HCT116 (cell line): ENCODE results near the gene SCFD2. TPM values are rescaled to one million over a fixed set of nuclear protein-coding genes. Genes with fewer than 3 reads are reported as not detected.

Experiments
- ATAC-seq: fragments of 200-7000 bp; cut with Tn5 transposase; 2 replicates; pipeline ENCODE4 v1.9.1; 2020; ENCODE audit warnings: mild to moderate bottlenecking, moderate library complexity
- BruUV-seq: library from RNA; stranded (reverse); fragments of 400-500 nt; replicated peaks from 2 replicates; lab custom pipeline; 2021; lab: Mats Ljungman, UMichigan
- CTCF ChIA-PET: fragments of 300-600 bp; sonication (Branson Sonifier 250); formaldehyde crosslinking; loops from one replicate; lab custom pipeline; 2021; ENCODE audit warnings: antibody characterized with exemption; lab: Charles Lee
- POLR2A ChIA-PET: fragments of 300-600, 350-600 bp; sonication (Branson Sonifier 250); formaldehyde crosslinking; loops from one replicate; lab custom pipeline; 2021; ENCODE audit warnings: antibody characterized with exemption; lab: Charles Lee
- RAD21 ChIA-PET, 2 experiments: fragments of 300-600 bp; sonication (Branson Sonifier 250); formaldehyde crosslinking; loops; one replicate each; lab custom pipeline; 2023; ENCODE audit warnings: low total read pairs in 2 of 2; ENCODE audit not compliant: uncharacterized antibody in 2 of 2, unreplicated experiment in 2 of 2, low non-redundant PET in 1 of 2; lab: Charles Lee
- DNase-seq: peaks from one replicate; pipeline ENCODE4 v3.0.0-alpha.2; 2010; ENCODE audit warnings: low read depth, low spot score
- H2AFZ ChIP-seq: fragments of 200-600 bp; shearing (Covaris generic), sonication (generic); 2 replicates; pipeline ENCODE4 v1.6.1; 2017; ENCODE audit warnings: low read depth, mixed run types, mixed read lengths, antibody characterized with exemption, low read length; ENCODE audit not compliant: poor library complexity, severe bottlenecking
- H3K27ac ChIP-seq: 2 replicates; pipeline ENCODE4 v1.5.1; 2012; ENCODE audit warnings: low read depth, low read length
- H3K27me3 ChIP-seq: fragments of 200-600 bp; sonication (generic); 2 replicates; pipeline ENCODE4 v1.6.1; 2016; ENCODE audit warnings: mixed run types, low read length, mixed read lengths; ENCODE audit not compliant: insufficient read depth
- H3K36me3 ChIP-seq, 2 experiments: fragments of 200-500 bp in 1 of 2; fragments of 200-600 bp in 1 of 2; sonication (Bioruptor generic) in 1 of 2; sonication (generic) in 1 of 2; 2 replicates each; pipeline versions ENCODE4 v1.5.1 to v1.6.1; 2014 to 2016; ENCODE audit warnings: low read length in 2 of 2, inconsistent platforms in 1 of 2, mixed read lengths in 1 of 2, mixed run types in 1 of 2; ENCODE audit not compliant: insufficient read depth in 2 of 2, control insufficient read depth in 1 of 2
- H3K4me1 ChIP-seq, 2 experiments: fragments of 200-600 bp in 1 of 2; sonication (generic) in 1 of 2; 2 replicates each; pipeline versions ENCODE4 v1.5.1 to v1.6.1; 2012 to 2017; ENCODE audit warnings: low read length in 2 of 2, inconsistent platforms in 1 of 2, mild to moderate bottlenecking in 1 of 2, mixed read lengths in 1 of 2, mixed run types in 1 of 2, moderate library complexity in 1 of 2; ENCODE audit not compliant: insufficient read depth in 2 of 2, control insufficient read depth in 1 of 2
- H3K4me2 ChIP-seq: fragments of 200-600 bp; sonication (generic); 2 replicates; pipeline ENCODE4 v1.6.1; 2017; ENCODE audit warnings: mixed run types, low read length, mixed read lengths
- H3K4me3 ChIP-seq, 2 experiments: fragments of 200-600 bp in 1 of 2; sonication (generic) in 1 of 2; replicated peaks in 1 of 2; 2 replicates each; pipeline ENCODE4 v1.5.1; 2011 to 2016; ENCODE audit warnings: low read length in 2 of 2, control low read depth in 1 of 2, low read depth in 1 of 2, mild to moderate bottlenecking in 1 of 2, mixed read lengths in 1 of 2, mixed run types in 1 of 2
- H3K79me2 ChIP-seq: fragments of 200-600 bp; sonication (generic); 2 replicates; pipeline ENCODE4 v1.6.1; 2017; ENCODE audit warnings: mild to moderate bottlenecking, mixed run types, low read length, moderate library complexity, mixed read lengths; ENCODE audit not compliant: insufficient read depth
- H3K9ac ChIP-seq: fragments of 200-600 bp; sonication (generic); 2 replicates; pipeline ENCODE4 v1.6.1; 2016; ENCODE audit warnings: low read length, mixed read lengths
- H3K9me2 ChIP-seq: fragments of 200-600 bp; sonication (generic), shearing (Covaris generic); 2 replicates; pipeline ENCODE4 v1.6.1; 2017; ENCODE audit warnings: mixed run types, mild to moderate bottlenecking, moderate library complexity; ENCODE audit not compliant: insufficient read depth
- H3K9me3 ChIP-seq, 2 experiments: fragments of 200-500 bp in 1 of 2; fragments of 200-600 bp in 1 of 2; sonication (Bioruptor generic) in 1 of 2; sonication (generic) in 1 of 2; 2 replicates each; pipeline ENCODE4 v1.6.1; 2014 to 2017; ENCODE audit warnings: low read length in 2 of 2, mixed read lengths in 2 of 2, inconsistent platforms in 1 of 2, low read depth in 1 of 2, mild to moderate bottlenecking in 1 of 2, mixed run types in 1 of 2, moderate library complexity in 1 of 2; ENCODE audit not compliant: control insufficient read depth in 1 of 2, insufficient read depth in 1 of 2
- H4K20me1 ChIP-seq: fragments of 200-600 bp; sonication (generic), shearing (Covaris generic); 2 replicates; pipeline ENCODE4 v1.6.1; 2017; ENCODE audit warnings: mixed run types, mild to moderate bottlenecking, moderate library complexity; ENCODE audit not compliant: insufficient read depth
- ATF3 ChIP-seq: IDR thresholded peaks from 2 replicates; pipeline ENCODE4 v1.6.1; 2012
- EGR1 ChIP-seq: IDR thresholded peaks from 2 replicates; pipeline ENCODE4 v1.6.1; 2012; ENCODE audit warnings: low read depth
- ELF1 ChIP-seq: IDR thresholded peaks from 2 replicates; pipeline ENCODE4 v1.6.1; 2012; ENCODE audit warnings: low read depth, borderline replicate concordance
- MAX ChIP-seq: IDR thresholded peaks from 2 replicates; pipeline ENCODE4 v1.6.1; 2012
- POLR2A ChIP-seq: IDR thresholded peaks from 2 replicates; pipeline ENCODE4 v1.7.0; 2011; ENCODE audit warnings: borderline replicate concordance; ENCODE audit not compliant: insufficient read depth, insufficient read length; ENCODE audit errors: extremely low read depth
- POLR2AphosphoS5 ChIP-seq: IDR thresholded peaks from 2 replicates; pipeline ENCODE4 v1.6.1; 2011; ENCODE audit warnings: mild to moderate bottlenecking, low read depth, low read length, moderate library complexity
- RAD21 ChIP-seq: IDR thresholded peaks from 2 replicates; pipeline ENCODE4 v1.6.1; 2012; ENCODE audit warnings: low read depth, mild to moderate bottlenecking
- REST ChIP-seq: IDR thresholded peaks from 2 replicates; pipeline ENCODE4 v1.6.1; 2012; ENCODE audit warnings: low read depth
- SIN3A ChIP-seq: IDR thresholded peaks from 2 replicates; pipeline ENCODE4 v1.6.1; 2012; ENCODE audit warnings: low read depth
- SP1 ChIP-seq: IDR thresholded peaks from 2 replicates; pipeline ENCODE4 v1.6.1; 2012; ENCODE audit warnings: low read depth
- SRF ChIP-seq: IDR thresholded peaks from 2 replicates; pipeline ENCODE4 v1.6.1; 2012; ENCODE audit warnings: low read depth
- YY1 ChIP-seq: IDR thresholded peaks from 2 replicates; pipeline ENCODE4 v1.6.1; 2011; ENCODE audit warnings: low read length, low read depth, moderate library complexity, mild to moderate bottlenecking; ENCODE audit not compliant: insufficient replicate concordance; ENCODE audit errors: extremely low read depth
- ZNF274 ChIP-seq: fragments of 200-500 bp; sonication (Bioruptor generic); IDR thresholded peaks from 2 replicates; pipeline ENCODE4 v1.6.1; 2014; ENCODE audit warnings: mild to moderate bottlenecking, low read depth, low read length, inconsistent platforms
- intact Hi-C: fragments of 100-400 bp; cut with micrococcal nuclease; formaldehyde crosslinking; loops from 2 replicates; pipeline ENCODE4 v1.10.0; 2022
- total RNA-seq: library from RNA; stranded (reverse); gene quantifications from one replicate; pipeline ENCODE4 v1.2.1, GENCODE V29; 2021; ENCODE audit not compliant: unreplicated experiment

The SCFD2 gene
- total RNA-seq, 1 experiment from 2014 or later: 13.6 TPM

GRCh38 chr4:52999626-53000025 lies 366.2 kb downstream of the SCFD2 start:
- no peak for DNase-seq
- Histone ChIP-seq H3K9ac (no peak overlapping the region), H3K4me3 (no peak overlapping the region), H3K27ac (no peak overlapping the region), H3K4me2 (no peak overlapping the region), H3K27me3 (no peaks in the 10 kb centered on the region), H3K9me2 (no peaks in the 10 kb centered on the region), H3K9me3 (no peaks in the 10 kb centered on the region), H4K20me1 (no peaks in the 10 kb centered on the region), H3K36me3 (no peaks in the 10 kb centered on the region), H3K4me1 (peaks cover 0 to 10% of the 10 kb centered on the region in 2 experiments; a peak in 1 of 4 replicates), H2AFZ (no peak overlapping the region), H3K79me2 (no peaks in the 10 kb centered on the region)
- BruUV-seq: no TSS peak
- no peak for TF ChIP-seq SRF
- no peak for TF ChIP-seq ZNF274
- no peak for TF ChIP-seq YY1
- TF ChIP-seq MAX: no peak
- no peak for TF ChIP-seq EGR1
- no peak for TF ChIP-seq POLR2A
- TF ChIP-seq RAD21: no peak
- TF ChIP-seq ATF3: no peak
- no peak for TF ChIP-seq REST
- no peak for TF ChIP-seq POLR2AphosphoS5
- no peak for TF ChIP-seq ELF1
- no peak for TF ChIP-seq SIN3A
- no peak for TF ChIP-seq SP1
- intact Hi-C loops: no loop called here
- no peak for ATAC-seq
- CTCF ChIA-PET: no interaction called here
- RAD21 ChIA-PET: no interaction called here
- POLR2A ChIA-PET: no interaction called here
